Activated CD4-positive, CD25-positive, alpha-beta regulatory T cell (primary cell): Measurements from ENCODE around the gene DBNDD2.

Source experiments
- DNase-seq, 4 experiments: peaks; one replicate each; lab custom pipeline; 2025; lab: John Stamatoyannopoulos, UW

Gene DBNDD2

GRCh38 chr20:45449528-45449927, 41.4 kb downstream of the DBNDD2 start:
- DNase-seq, result no peak

- no peak for DNase-seq
Observed at GRCh38 chr20:45450097-45450818, 42.2 kb downstream of the DBNDD2 start.

- no peak for DNase-seq
Observed at GRCh38 chr20:45452238-45452637, 44.1 kb downstream of the DBNDD2 start.

- DNase-seq, result no peak
Observed at GRCh38 chr20:45452772-45453691, 44.9 kb downstream of the DBNDD2 start.

GRCh38 chr20:45456632-45457031, 48.5 kb downstream of the DBNDD2 start:
- DNase-seq, result no peak

GRCh38 chr20:45459606-45460005, 51.5 kb downstream of the DBNDD2 start:
- DNase-seq, result no peak
